ENCODE measurements around the gene TRAP1. TPM values are rescaled to one million over a fixed set of nuclear protein-coding genes. Genes with fewer than 3 reads are reported as not detected.

Gene TRAP1
- total RNA-seq, 3 donors from 2014 or later, result 44.8 to 69.5 (median 51.4) TPM

- intact Hi-C loops (cut with DNase I; ENCODE audit: low total_unique reads), result no loop called here
- TF ChIP-seq POLR2AphosphoS5 (IDR thresholded peaks at IDR 0.05) (no peak), POLR2A (IDR thresholded peaks at IDR 0.05) (no peak), CTCF (IDR thresholded peaks at IDR 0.05) (no peak)
Observed at GRCh38 chr16:3761375-3762106, 44.2 kb upstream of the TRAP1 start.

GRCh38 chr16:3760518-3760917, 43.2 kb upstream of the TRAP1 start:
- TF ChIP-seq POLR2A (IDR thresholded peaks at IDR 0.05) (no peak), CTCF (IDR thresholded peaks at IDR 0.05) (no peak), POLR2AphosphoS5 (IDR thresholded peaks at IDR 0.05) (no peak)
- no peaks in the 10 kb centered on the region for H3K4me1 ChIP-seq
- H3K4me3 ChIP-seq, result no peak overlapping the region
- intact Hi-C loops (cut with DNase I; ENCODE audit: low total_unique reads), result no loop called here
- H3K36me3 ChIP-seq, result peaks cover 13% of the 10 kb centered on the region
- DNase-seq (ENCODE audit: low spot score in 2 of 2), result no peak
- H3K9me3 ChIP-seq, result no peaks in the 10 kb centered on the region
- H3K27me3 ChIP-seq, result no peaks in the 10 kb centered on the region
- no peak overlapping the region for H3K27ac ChIP-seq

More at GRCh38 chr16:3761375-3762106, 44.2 kb upstream of the TRAP1 start:
- no peaks in the 10 kb centered on the region for H3K9me3 ChIP-seq
- no peak overlapping the region for H3K4me3 ChIP-seq
- no peaks in the 10 kb centered on the region for H3K27me3 ChIP-seq
- H3K4me1 ChIP-seq, result no peaks in the 10 kb centered on the region
- no peak for DNase-seq (ENCODE audit: low spot score in 2 of 2)
- H3K27ac ChIP-seq, result no peak overlapping the region
- H3K36me3 ChIP-seq, result peaks cover 11% of the 10 kb centered on the region

GRCh38 chr16:3759736-3760135, 42.4 kb upstream of the TRAP1 start:
- H3K4me1 ChIP-seq, result no peaks in the 10 kb centered on the region
- DNase-seq (ENCODE audit: low spot score in 2 of 2), result no peak
- H3K27ac ChIP-seq, result no peak overlapping the region
- no peak overlapping the region for H3K4me3 ChIP-seq
- no peaks in the 10 kb centered on the region for H3K27me3 ChIP-seq
- H3K36me3 ChIP-seq, result peaks cover 13% of the 10 kb centered on the region
- intact Hi-C loops (cut with DNase I; ENCODE audit: low total_unique reads), result no loop called here
- no peak for TF ChIP-seq POLR2AphosphoS5 (IDR thresholded peaks at IDR 0.05)
- TF ChIP-seq CTCF (IDR thresholded peaks at IDR 0.05), result no peak
- no peak for TF ChIP-seq POLR2A (IDR thresholded peaks at IDR 0.05)
- no peaks in the 10 kb centered on the region for H3K9me3 ChIP-seq

GRCh38 chr16:3756113-3756512, 38.8 kb upstream of the TRAP1 start:
- Histone ChIP-seq H3K36me3 (peaks cover 13% of the 10 kb centered on the region), H3K27me3 (no peaks in the 10 kb centered on the region), H3K27ac (no peak overlapping the region), H3K9me3 (no peaks in the 10 kb centered on the region), H3K4me3 (no peak overlapping the region), H3K4me1 (no peaks in the 10 kb centered on the region)
- intact Hi-C loops (cut with DNase I; ENCODE audit: low total_unique reads), result no loop called here
- no peak for DNase-seq (ENCODE audit: low spot score in 2 of 2)
- TF ChIP-seq CTCF (IDR thresholded peaks at IDR 0.05) (no peak), POLR2A (IDR thresholded peaks at IDR 0.05) (no peak), POLR2AphosphoS5 (IDR thresholded peaks at IDR 0.05) (no peak)

- no peaks in the 10 kb centered on the region for H3K9me3 ChIP-seq
- H3K27ac ChIP-seq, result no peak overlapping the region
- H3K27me3 ChIP-seq, result no peaks in the 10 kb centered on the region
- H3K4me1 ChIP-seq, result no peaks in the 10 kb centered on the region
- no peak for DNase-seq (ENCODE audit: low spot score in 2 of 2)
- TF ChIP-seq POLR2AphosphoS5 (IDR thresholded peaks at IDR 0.05) (no peak), POLR2A (IDR thresholded peaks at IDR 0.05) (no peak), CTCF (IDR thresholded peaks at IDR 0.05) (no peak)
- intact Hi-C loops (cut with DNase I; ENCODE audit: low total_unique reads), result no loop called here
- peaks cover 13% of the 10 kb centered on the region for H3K36me3 ChIP-seq
- no peak overlapping the region for H3K4me3 ChIP-seq
Observed at GRCh38 chr16:3755249-3755648, 37.9 kb upstream of the TRAP1 start.
